Thoracic aorta (tissue), 2 donors: ENCODE measurements around the gene TRMT61A. TPM values are rescaled to one million over a fixed set of nuclear protein-coding genes. Genes with fewer than 3 reads are reported as not detected.

Experiments
- ATAC-seq: fragments of 150-250 bp; one replicate; pipeline ENCODE4 v1.8.0; 2017; ENCODE audit warnings: low read depth; ENCODE audit not compliant: insufficient number of reproducible peaks, low FRiP score
- DNase-seq: peaks from one replicate; pipeline ENCODE4 v3.0.0-alpha.2; 2020; ENCODE audit warnings: low spot score
- H3K27ac ChIP-seq, 2 donors: fragments of 200-600 bp; sonication (generic); 1 replicate in 1 of 2; 2 replicates in 1 of 2; pipeline ENCODE4 v1.5.1; 2016; ENCODE audit warnings: mild to moderate bottlenecking in 2 of 2, moderate library complexity in 2 of 2
- H3K27me3 ChIP-seq: fragments of 200-600 bp; sonication (generic); replicated peaks from 2 replicates; pipeline ENCODE4 v1.6.0; 2016; ENCODE audit warnings: mild to moderate bottlenecking; ENCODE audit not compliant: insufficient read depth
- H3K36me3 ChIP-seq: fragments of 200-600 bp; sonication (generic); one replicate; pipeline ENCODE4 v1.5.1; 2016
- H3K4me1 ChIP-seq, 2 donors: fragments of 200-600 bp; sonication (generic); 1 replicate in 1 of 2; 2 replicates in 1 of 2; pipeline versions ENCODE4 v1.5.1 to v1.6.0; 2016; ENCODE audit warnings: low read depth in 2 of 2, mild to moderate bottlenecking in 1 of 2; ENCODE audit not compliant: control insufficient read depth in 1 of 2
- H3K4me3 ChIP-seq: fragments of 200-600 bp; sonication (generic); 2 replicates; pipeline ENCODE4 v1.5.1; 2016; ENCODE audit warnings: mild to moderate bottlenecking
- H3K9me3 ChIP-seq: fragments of 200-600 bp; sonication (generic); 2 replicates; pipeline ENCODE4 v1.5.1; 2016
- CTCF ChIP-seq: fragments of 200-600 bp; sonication (generic); IDR thresholded peaks from one replicate; pipeline ENCODE4 v1.5.1; 2019; ENCODE audit warnings: antibody characterized with exemption
- total RNA-seq, 2 donors: library from RNA; depleted of rRNA; stranded (reverse); fragments of >200 nt; gene quantifications; one replicate each; pipeline versions ENCODE4 v1.1.0 to v1.2.3, GENCODE V29; 2016

TRMT61A gene
- total RNA-seq, 2 donors from 2014 or later, result 18.6 to 18.8 TPM

GRCh38 chr14:103537175-103537990 lies 8.4 kb downstream of the TRMT61A start:
- no peaks in the 10 kb centered on the region for H3K27me3 ChIP-seq
- no peak for TF ChIP-seq CTCF
- ATAC-seq (no peak), DNase-seq (no peak)
- no peak overlapping the region for H3K27ac ChIP-seq
- peaks cover 36 to 66% of the 10 kb centered on the region in 2 donors for H3K4me1 ChIP-seq
- H3K36me3 ChIP-seq, result peaks cover 3% of the 10 kb centered on the region
- no peaks in the 10 kb centered on the region for H3K9me3 ChIP-seq
- H3K4me3 ChIP-seq, result no peak overlapping the region

GRCh38 chr14:103538291-103539055 lies 9.5 kb downstream of the TRMT61A start:
- Histone ChIP-seq H3K27ac (peak overlapping the region; percentile 63 to 71), H3K4me1 (peaks cover 42 to 66% of the 10 kb centered on the region in 2 donors), H3K9me3 (no peaks in the 10 kb centered on the region), H3K36me3 (peaks cover 3% of the 10 kb centered on the region), H3K27me3 (no peaks in the 10 kb centered on the region), H3K4me3 (no peak overlapping the region)
- DNase-seq (no peak), ATAC-seq (peak; percentile 42)
- no peak for TF ChIP-seq CTCF

- Histone ChIP-seq H3K4me1 (peaks cover 48 to 66% of the 10 kb centered on the region in 2 donors), H3K4me3 (no peak overlapping the region), H3K9me3 (no peaks in the 10 kb centered on the region), H3K36me3 (no peaks in the 10 kb centered on the region), H3K27ac (peak overlapping the region; percentile 63 to 71), H3K27me3 (no peaks in the 10 kb centered on the region)
- ATAC-seq (no peak), DNase-seq (no peak)
- TF ChIP-seq CTCF, result no peak
These were observed 10.2 kb downstream of the TRMT61A start for GRCh38 chr14:103539056-103539825.

GRCh38 chr14:103540821-103541708 lies 12.1 kb downstream of the TRMT61A start:
- TF ChIP-seq CTCF, result no peak
- peak overlapping the region; percentile 13 for H3K4me3 ChIP-seq
- no peaks in the 10 kb centered on the region for H3K36me3 ChIP-seq
- DNase-seq (no peak), ATAC-seq (no peak)
- no peaks in the 10 kb centered on the region for H3K27me3 ChIP-seq
- H3K27ac ChIP-seq, result peak overlapping the region; percentile 71 to 94
- H3K9me3 ChIP-seq, result no peaks in the 10 kb centered on the region
- H3K4me1 ChIP-seq, result peaks cover 51 to 66% of the 10 kb centered on the region in 2 donors
